Panc1 (cell line): ENCODE results near the gene TMTC2. TPM values are rescaled to one million over a fixed set of nuclear protein-coding genes. Genes with fewer than 3 reads are reported as not detected.

Experiments
- ATAC-seq: fragments of 200-7000 bp; cut with Tn5 transposase; 2 replicates; pipeline ENCODE4 v1.9.1; 2020; ENCODE audit warnings: mild to moderate bottlenecking, moderate library complexity
- BruUV-seq: library from RNA; stranded (reverse); fragments of 400-500 nt; replicated peaks from 2 replicates; lab custom pipeline; 2021; lab: Mats Ljungman, UMichigan
- CTCF ChIA-PET: fragments of 300-600 bp; sonication (Branson Sonifier 250); formaldehyde crosslinking; loops from one replicate; lab custom pipeline; 2022; ENCODE audit warnings: antibody characterized with exemption; lab: Charles Lee
- POLR2A ChIA-PET: fragments of 300-600 bp; sonication (Branson Sonifier 250); formaldehyde crosslinking; loops from one replicate; lab custom pipeline; 2022; ENCODE audit warnings: antibody characterized with exemption; lab: Charles Lee
- DNase-seq: peaks from one replicate; pipeline ENCODE4 v3.0.0-alpha.2; 2010; ENCODE audit warnings: low read depth, low spot score
- H3K27ac ChIP-seq: 2 replicates; pipeline ENCODE4 v1.5.1; 2011; ENCODE audit warnings: mild to moderate bottlenecking, low read length, inconsistent platforms
- H3K27me3 ChIP-seq: fragments of 200-500 bp; sonication (Bioruptor generic); 2 replicates; pipeline ENCODE4 v1.6.0; 2014; ENCODE audit warnings: low read length, inconsistent platforms; ENCODE audit not compliant: control insufficient read depth, insufficient read depth
- H3K36me3 ChIP-seq: fragments of 200-500 bp; sonication (Bioruptor generic); 2 replicates; pipeline ENCODE4 v1.5.1; 2014; ENCODE audit warnings: inconsistent platforms, mild to moderate bottlenecking, low read length, moderate library complexity; ENCODE audit not compliant: control insufficient read depth, insufficient read depth
- H3K4me1 ChIP-seq: 2 replicates; pipeline ENCODE4 v1.5.1; 2011; ENCODE audit warnings: inconsistent platforms, mild to moderate bottlenecking, low read length, moderate library complexity; ENCODE audit not compliant: control insufficient read depth, insufficient read depth
- H3K4me3 ChIP-seq, 2 experiments: 2 replicates each; pipeline ENCODE4 v1.5.1; 2011 to 2012; ENCODE audit warnings: low read depth in 2 of 2, low read length in 2 of 2, mild to moderate bottlenecking in 2 of 2, inconsistent platforms in 1 of 2, moderate library complexity in 1 of 2
- H3K9me3 ChIP-seq: fragments of 200-500 bp; sonication (Bioruptor generic); 2 replicates; pipeline ENCODE4 v1.5.1; 2014; ENCODE audit warnings: low read depth, mild to moderate bottlenecking, inconsistent platforms, low read length, moderate library complexity; ENCODE audit not compliant: control insufficient read depth, insufficient read depth
- POLR2AphosphoS5 ChIP-seq: IDR thresholded peaks from 2 replicates; pipeline ENCODE4 v1.6.1; 2012; ENCODE audit warnings: mild to moderate bottlenecking, low read depth, low read length, moderate library complexity
- REST ChIP-seq, 2 experiments: IDR thresholded peaks; 2 replicates each; pipeline ENCODE4 v1.6.1; 2011 to 2012; ENCODE audit warnings: low read depth in 2 of 2, control low read depth in 1 of 2, low read length in 1 of 2, mild to moderate bottlenecking in 1 of 2, moderate library complexity in 1 of 2; ENCODE audit not compliant: insufficient read depth in 1 of 2
- SIN3A ChIP-seq: IDR thresholded peaks from 2 replicates; pipeline ENCODE4 v1.6.1; 2012; ENCODE audit warnings: low read depth, mild to moderate bottlenecking, low read length, moderate library complexity, borderline replicate concordance; ENCODE audit not compliant: insufficient read depth
- TCF7L2 ChIP-seq: IDR thresholded peaks from 2 replicates; pipeline ENCODE4 v1.6.1; 2011; ENCODE audit warnings: mild to moderate bottlenecking, low read depth, low read length, inconsistent platforms
- in situ Hi-C: cut with HindIII; loops from 2 replicates; pipeline ENCODE4 v1.10.0; 2016; ENCODE audit warnings: low sequenced_read_pairs, low pct_unique_long_range_greater_than_20kb
- intact Hi-C: fragments of 100-400 bp; cut with micrococcal nuclease; formaldehyde crosslinking; loops from one replicate; pipeline ENCODE4 v1.10.0; 2022; ENCODE audit not compliant: unreplicated experiment
- total RNA-seq: library from RNA; stranded (reverse); gene quantifications from one replicate; pipeline ENCODE4 v1.2.1, GENCODE V29; 2021; ENCODE audit not compliant: unreplicated experiment
- TF ChIP-seq, protein P1 (sequence below): fragments of 450-650 bp; IDR thresholded peaks from 2 replicates; pipeline ENCODE4 v1.5.1; 2017; ENCODE audit warnings: mild to moderate bottlenecking

Gene TMTC2
- total RNA-seq, 1 experiment from 2014 or later = 5.7 TPM

DNA sequence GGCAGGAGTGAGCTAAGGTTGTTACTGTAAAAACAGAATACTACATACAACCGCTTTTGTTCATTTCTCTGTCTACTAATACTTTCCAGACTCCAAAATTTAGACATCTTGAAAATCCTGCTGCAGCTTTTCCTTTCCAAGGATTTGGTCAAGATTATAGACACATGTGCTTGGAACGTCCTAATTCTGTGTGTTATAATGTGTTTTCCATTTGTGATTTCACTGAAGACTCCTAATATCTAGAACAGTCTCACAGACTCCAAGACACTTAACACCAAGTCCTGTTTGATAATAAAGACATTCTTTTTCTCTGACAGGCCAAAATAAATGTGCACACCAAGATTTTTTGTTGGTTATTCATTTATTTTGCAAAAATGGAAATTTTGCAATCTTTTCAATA lies 41.8 kb upstream of the TMTC2 start:
- Histone ChIP-seq H3K4me1 (no peaks in the 10 kb centered on the region), H3K27ac (no peak overlapping the region), H3K4me3 (no peak overlapping the region), H3K27me3 (no peaks in the 10 kb centered on the region), H3K9me3 (no peaks in the 10 kb centered on the region), H3K36me3 (no peaks in the 10 kb centered on the region)
- in situ Hi-C loops (no loop called here), intact Hi-C loops (no loop called here)
- TF ChIP-seq REST (IDR thresholded peaks at IDR 0.05; ENCODE audit: insufficient read depth in 1 of 2, low read depth in 2 of 2, low read length in 1 of 2) (no peak), SIN3A (no peak)
- TF ChIP-seq, protein P1, sequence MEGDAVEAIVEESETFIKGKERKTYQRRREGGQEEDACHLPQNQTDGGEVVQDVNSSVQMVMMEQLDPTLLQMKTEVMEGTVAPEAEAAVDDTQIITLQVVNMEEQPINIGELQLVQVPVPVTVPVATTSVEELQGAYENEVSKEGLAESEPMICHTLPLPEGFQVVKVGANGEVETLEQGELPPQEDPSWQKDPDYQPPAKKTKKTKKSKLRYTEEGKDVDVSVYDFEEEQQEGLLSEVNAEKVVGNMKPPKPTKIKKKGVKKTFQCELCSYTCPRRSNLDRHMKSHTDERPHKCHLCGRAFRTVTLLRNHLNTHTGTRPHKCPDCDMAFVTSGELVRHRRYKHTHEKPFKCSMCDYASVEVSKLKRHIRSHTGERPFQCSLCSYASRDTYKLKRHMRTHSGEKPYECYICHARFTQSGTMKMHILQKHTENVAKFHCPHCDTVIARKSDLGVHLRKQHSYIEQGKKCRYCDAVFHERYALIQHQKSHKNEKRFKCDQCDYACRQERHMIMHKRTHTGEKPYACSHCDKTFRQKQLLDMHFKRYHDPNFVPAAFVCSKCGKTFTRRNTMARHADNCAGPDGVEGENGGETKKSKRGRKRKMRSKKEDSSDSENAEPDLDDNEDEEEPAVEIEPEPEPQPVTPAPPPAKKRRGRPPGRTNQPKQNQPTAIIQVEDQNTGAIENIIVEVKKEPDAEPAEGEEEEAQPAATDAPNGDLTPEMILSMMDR = no peak
- ATAC-seq (no peak), DNase-seq (no peak)
- no TSS peak for BruUV-seq
- ChIA-PET CTCF (no interaction called here), POLR2A (no interaction called here)

- no peak overlapping the region for H3K4me3 ChIP-seq
Observed at GRCh38 chr12:82645414-82645813, 41.3 kb upstream of the TMTC2 start.

More at GRCh38 chr12:82645414-82645813, 41.3 kb upstream of the TMTC2 start:
- BruUV-seq = no TSS peak
- ChIA-PET CTCF (no interaction called here), POLR2A (no interaction called here)
- intact Hi-C loops (no loop called here), in situ Hi-C loops (no loop called here)
- no peaks in the 10 kb centered on the region for H3K27me3 ChIP-seq
- no peaks in the 10 kb centered on the region for H3K36me3 ChIP-seq
- TF ChIP-seq REST (IDR thresholded peaks at IDR 0.05; ENCODE audit: insufficient read depth in 1 of 2, low read depth in 2 of 2, low read length in 1 of 2) = no peak
- TF ChIP-seq TCF7L2 = no peak
- TF ChIP-seq SIN3A = no peak
- TF ChIP-seq, protein P1 = no peak
- TF ChIP-seq POLR2AphosphoS5 = no peak
- ATAC-seq (no peak), DNase-seq (no peak)
- H3K4me1 ChIP-seq = no peaks in the 10 kb centered on the region
- H3K27ac ChIP-seq = no peak overlapping the region
- H3K9me3 ChIP-seq = no peaks in the 10 kb centered on the region
